AG04450 (cell line): ENCODE measurements around the gene LRRTM4. TPM values are rescaled to one million over a fixed set of nuclear protein-coding genes. Genes with fewer than 3 reads are reported as not detected.

Experiments
- CTCF ChIA-PET: fragments of 300-600, 350-600 bp; formaldehyde crosslinking; extraction: SDS; loops from one replicate; lab custom pipeline; 2022; ENCODE audit warnings: antibody characterized with exemption, inconsistent platforms; lab: Charles Lee
- POLR2A ChIA-PET: fragments of 350-600 bp; formaldehyde crosslinking; extraction: SDS; loops from one replicate; lab custom pipeline; 2021; ENCODE audit warnings: antibody characterized with exemption, inconsistent platforms; lab: Yijun Ruan, JAX
- DNase-seq: peaks from one replicate; pipeline ENCODE4 v3.0.0-alpha.2; 2011; ENCODE audit warnings: low read depth, low spot score
- H3K27ac ChIP-seq: one replicate; pipeline ENCODE4 v1.5.1; 2012; ENCODE audit warnings: low read depth, low read length, control low read depth
- H3K27me3 ChIP-seq: one replicate; pipeline ENCODE4 v1.6.0; 2012; ENCODE audit warnings: low read length; ENCODE audit not compliant: control insufficient read depth, insufficient read depth
- H3K4me3 ChIP-seq: 2 replicates; pipeline ENCODE4 v1.5.1; 2011; ENCODE audit warnings: mild to moderate bottlenecking, low read depth, low read length, control low read depth
- H3K9me3 ChIP-seq: 2 replicates; pipeline ENCODE4 v1.5.1; 2012; ENCODE audit warnings: low read length; ENCODE audit not compliant: control insufficient read depth, insufficient read depth
- CTCF ChIP-seq: IDR thresholded peaks from 2 replicates; pipeline ENCODE4 v1.5.1; 2011; ENCODE audit warnings: low read depth, low read length, control low read depth, inconsistent platforms
- polyA plus RNA-seq: library from polyadenylated mRNA; depleted of rRNA; stranded (reverse); fragments of >200 nt; gene quantifications from 2 replicates; pipeline ENCODE4 v1.2.3, GENCODE V29; 2011

Gene LRRTM4
- polyA plus RNA-seq, 1 experiment = not detected

- Histone ChIP-seq H3K4me3 (no peak overlapping the region), H3K27ac (no peak overlapping the region), H3K9me3 (no peaks in the 10 kb centered on the region), H3K27me3 (no peaks in the 10 kb centered on the region)
- POLR2A ChIA-PET = no interaction called here
- no peak for TF ChIP-seq CTCF
- no peak for DNase-seq
- CTCF ChIA-PET = no interaction called here
Observed at GRCh38 chr2:77013457-77013856, 508.7 kb downstream of the LRRTM4 start.

- DNase-seq = no peak
- no peak overlapping the region for H3K4me3 ChIP-seq
- CTCF ChIA-PET = no interaction called here
Observed at GRCh38 chr2:77009307-77009706, 512.9 kb downstream of the LRRTM4 start.

GRCh38 chr2:77008853-77009252, 513.3 kb downstream of the LRRTM4 start:
- Histone ChIP-seq H3K27ac (no peak overlapping the region), H3K27me3 (no peaks in the 10 kb centered on the region), H3K4me3 (no peak overlapping the region), H3K9me3 (no peaks in the 10 kb centered on the region)
- POLR2A ChIA-PET = no interaction called here
- TF ChIP-seq CTCF = no peak
- no peak for DNase-seq
- CTCF ChIA-PET = no interaction called here

More at GRCh38 chr2:77009307-77009706, 512.9 kb downstream of the LRRTM4 start:
- Histone ChIP-seq H3K27me3 (no peaks in the 10 kb centered on the region), H3K9me3 (no peaks in the 10 kb centered on the region), H3K27ac (no peak overlapping the region)
- TF ChIP-seq CTCF = no peak
- POLR2A ChIA-PET = no interaction called here

DNA sequence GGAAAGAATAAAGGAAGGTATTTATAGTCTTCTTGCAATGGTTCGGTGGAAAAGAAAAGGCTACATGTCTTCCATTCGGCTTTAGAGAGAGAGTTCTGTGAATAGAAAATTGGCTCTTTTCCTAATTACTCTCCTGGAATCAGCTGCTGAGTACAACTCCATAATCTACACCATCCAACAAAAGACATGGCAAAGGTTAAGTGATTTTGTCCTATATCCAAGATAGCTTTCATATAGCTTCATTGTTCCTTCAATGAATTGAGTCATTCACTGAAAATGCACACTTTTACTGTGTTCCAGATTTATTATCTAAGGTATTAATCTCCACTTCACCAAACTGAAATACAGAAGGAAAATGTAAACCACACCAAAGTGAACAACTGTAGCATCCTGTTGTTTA, 514.5 kb downstream of the LRRTM4 start:
- POLR2A ChIA-PET = no interaction called here
- DNase-seq = no peak
- Histone ChIP-seq H3K27me3 (no peaks in the 10 kb centered on the region), H3K27ac (no peak overlapping the region), H3K9me3 (no peaks in the 10 kb centered on the region), H3K4me3 (no peak overlapping the region)
- TF ChIP-seq CTCF = no peak
- CTCF ChIA-PET = no interaction called here

DNA sequence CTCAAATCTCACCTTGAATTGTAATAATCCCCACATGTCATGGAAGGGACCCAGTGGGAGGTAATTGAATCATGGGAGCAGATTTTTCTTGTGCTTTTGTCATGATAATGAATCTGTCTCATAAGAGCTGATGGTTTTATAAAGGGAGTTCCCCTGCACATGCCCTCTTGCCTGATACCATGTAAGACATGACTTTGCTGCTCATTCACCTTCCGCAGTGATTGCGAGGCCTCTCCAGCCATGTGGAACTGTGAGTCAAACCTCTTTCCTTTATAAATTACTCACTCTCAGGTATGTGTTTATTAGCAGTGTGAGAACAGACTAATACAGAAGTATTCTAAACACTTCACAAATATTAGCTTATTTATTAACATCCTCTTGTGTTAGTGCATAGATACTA, 516.7 kb downstream of the LRRTM4 start:
- TF ChIP-seq CTCF = no peak
- Histone ChIP-seq H3K9me3 (no peaks in the 10 kb centered on the region), H3K4me3 (no peak overlapping the region), H3K27me3 (no peaks in the 10 kb centered on the region), H3K27ac (no peak overlapping the region)
- ChIA-PET CTCF (no interaction called here), POLR2A (no interaction called here)
- no peak for DNase-seq
